Placental pericyte (primary cell): ENCODE data around the gene BBC3. TPM values are rescaled to one million over a fixed set of nuclear protein-coding genes. Genes with fewer than 3 reads are reported as not detected.

Source experiments
- small RNA-seq: library from RNA; depleted of rRNA; stranded (forward); fragments of <200 nt; gene quantifications from one replicate; pipeline ENCODE3, GENCODE V24; 2012; ENCODE audit warnings: low replicate concordance
- total RNA-seq: library from RNA; depleted of rRNA; stranded (reverse); fragments of >200 nt; gene quantifications from 2 replicates; pipeline ENCODE4 v1.2.3, GENCODE V29; 2012

The BBC3 gene
- 14.0 and 24.3 TPM in 2 replicates for total RNA-seq

GRCh38 chr19:47230921-47231214 lies at the start of gene BBC3:
Gene BBC3, minus strand, starts transcription at chr19:47231199. Its CDS starts 2,768 bp downstream, at chr19:47228431.

DNA sequence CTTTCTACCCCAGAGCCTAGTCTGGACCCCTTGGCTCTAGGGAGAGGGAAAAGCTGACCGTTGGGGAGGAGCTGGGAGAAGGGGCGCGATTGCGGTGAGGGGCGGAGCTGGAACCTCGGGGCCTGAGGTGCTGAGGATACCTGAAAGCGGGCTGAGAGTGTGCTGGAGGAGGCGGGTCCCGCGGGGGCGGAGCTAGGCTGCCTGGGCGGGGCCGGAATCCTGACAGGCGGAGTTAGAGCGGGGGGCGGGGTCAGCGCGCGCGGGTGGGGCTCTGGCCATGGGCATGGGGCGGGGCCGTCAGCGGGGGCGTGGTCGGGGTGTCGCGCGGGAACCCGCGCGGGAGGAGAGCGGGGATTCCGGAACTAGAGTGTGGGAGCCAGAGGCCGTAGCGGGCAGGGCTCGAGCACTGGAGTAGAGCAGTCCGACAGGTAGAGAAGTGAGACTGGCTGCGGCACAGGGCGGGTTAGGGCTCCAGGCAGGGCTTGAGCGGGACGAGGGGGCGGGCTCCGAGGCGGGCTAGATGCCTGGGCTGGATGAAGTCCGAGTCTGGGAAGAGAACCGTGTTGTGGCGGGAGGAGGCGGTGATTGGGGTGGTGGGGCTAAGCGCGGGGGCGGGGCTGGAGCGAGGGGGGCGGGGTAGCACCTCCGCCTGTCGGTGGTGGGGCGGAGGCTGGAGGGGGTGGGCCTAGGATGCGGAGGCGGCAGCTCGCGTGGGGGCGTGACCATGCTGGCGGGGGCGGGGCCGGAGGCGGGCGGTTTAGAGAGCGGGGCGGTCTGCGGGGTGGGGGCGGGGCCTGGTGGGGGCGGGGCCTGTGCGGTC lies 43.3 kb upstream of the BBC3 start, which contains the start of gene INAFM1:
TSS of gene INAFM1 (plus strand) at position 815 of the 820 bp plus-strand sequence. CDS start 35 bp downstream, outside the sequence.

DNA sequence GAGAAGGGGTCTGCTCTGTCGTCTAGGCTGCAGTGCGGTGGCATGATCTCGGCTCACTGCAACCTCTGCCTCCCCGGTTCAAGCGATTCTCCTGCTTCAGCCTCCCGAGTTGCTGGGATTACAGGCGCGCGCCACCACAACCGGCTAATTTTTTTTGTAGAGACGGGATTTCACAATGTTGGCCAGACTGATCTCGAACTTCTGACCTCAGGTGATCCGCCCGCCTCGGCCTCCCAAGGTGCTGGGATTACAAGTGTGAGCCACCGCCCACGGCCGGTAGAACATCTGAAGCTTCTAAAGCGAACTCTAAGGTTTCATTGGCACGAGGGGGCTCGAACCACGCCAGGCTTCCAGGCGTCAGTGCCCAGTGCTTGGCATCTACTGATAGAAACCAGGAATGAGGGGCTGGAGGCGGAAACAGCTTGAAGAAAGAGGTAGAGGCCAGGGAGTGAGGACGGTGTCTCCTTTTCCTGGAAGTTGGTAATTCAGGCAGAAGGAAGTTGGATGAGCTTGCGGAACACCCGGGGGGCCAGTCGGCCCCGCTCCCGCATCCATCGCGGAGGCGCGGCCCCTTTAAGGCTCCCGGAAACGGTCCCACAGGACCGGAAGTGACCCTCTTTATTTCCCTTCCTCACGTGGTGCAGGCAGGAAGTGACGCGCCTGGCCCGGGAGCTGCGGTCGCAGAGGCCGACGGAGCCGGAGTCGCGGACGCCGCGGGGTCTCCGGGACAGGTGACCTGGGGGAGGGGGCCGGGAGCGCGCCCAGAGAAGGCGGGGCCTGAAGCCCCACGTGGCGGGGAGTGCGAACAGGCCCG lies 25.1 kb upstream of the BBC3 start, which contains the start of gene CCDC9:
TSS of gene CCDC9 (plus strand) at position 647 of the 814 bp plus-strand sequence. CDS start 1,876 bp downstream, outside the sequence.

Small RNA genes within 50 kb of the gene (small RNA-seq; reads per million reads assigned to genes)
- gene MIR3190: not detected

Other genes with a start within 250 kb of the BBC3 start
- gene NPAS1, start 211.4 kb downstream of the BBC3 start, total RNA-seq: 0.44 and 1.1 TPM in 2 replicates
- gene TMEM160, start 182.6 kb downstream of the BBC3 start, total RNA-seq: 13.3 and 25.2 TPM in 2 replicates
- gene ZC3H4, start 117.4 kb downstream of the BBC3 start, total RNA-seq: 15.8 and 28.9 TPM in 2 replicates
- gene SAE1, start 100.4 kb downstream of the BBC3 start, total RNA-seq: 128 and 179 TPM in 2 replicates
- gene CCDC9, start 25.3 kb upstream of the BBC3 start, total RNA-seq: 12.5 and 15.2 TPM in 2 replicates
- gene INAFM1, start 43.7 kb upstream of the BBC3 start, total RNA-seq: 2.0 and 2.6 TPM in 2 replicates
- 0.22 and 0.29 TPM in 2 replicates for gene C5AR1, start 78.7 kb upstream of the BBC3 start, total RNA-seq
- 0.72 TPM in 1 of 2 replicates, not detected in the other for gene C5AR2, start 101.0 kb upstream of the BBC3 start, total RNA-seq
- 13.1 and 25.8 TPM in 2 replicates for gene DHX34, start 118.1 kb upstream of the BBC3 start, total RNA-seq
- 42.5 and 95.0 TPM in 2 replicates for gene MEIS3, start 188.3 kb upstream of the BBC3 start, total RNA-seq
- not detected in 2 replicates for gene SLC8A2, start 240.7 kb upstream of the BBC3 start, total RNA-seq